ENCODE results near the gene RPS6KB1. TPM values are rescaled to one million over a fixed set of nuclear protein-coding genes. Genes with fewer than 3 reads are reported as not detected.
"Not testable (repeated sequence)": the region's sequence is repeated elsewhere in the genome, so short reads cannot be mapped to it uniquely, and the experiment has no call there.

RPS6KB1 gene
- total and polyA plus RNA-seq, 5 donors from 2014 or later, result 19.9 to 123 (median 27.0) TPM

DNA sequence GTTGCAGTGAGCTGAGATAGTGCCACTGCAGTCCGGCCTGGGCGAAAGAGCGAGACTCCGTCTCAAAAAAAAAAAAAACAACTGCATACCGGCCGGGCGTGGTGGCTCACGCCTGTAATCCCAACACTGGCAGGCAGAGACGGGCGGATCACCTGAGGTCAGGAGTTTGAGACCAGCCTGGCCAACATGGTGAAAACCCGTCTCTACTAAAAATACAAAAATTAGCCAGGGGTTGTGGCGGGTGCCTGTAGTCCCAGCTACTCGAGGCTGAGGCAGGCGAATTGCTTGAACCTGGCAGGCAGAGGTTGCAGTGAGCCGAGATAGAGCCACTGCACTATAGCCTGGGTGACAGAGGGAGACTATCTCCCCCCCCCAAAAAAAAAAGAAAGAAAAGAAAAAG lies 42.6 kb upstream of the RPS6KB1 start:
- not testable (repeated sequence) for H3K27ac ChIP-seq (ENCODE audit: insufficient read depth, low read length, poor library complexity, severe bottlenecking); H3K27me3 Mint-ChIP-seq; H3K27me3 ChIP-seq (ENCODE audit: control insufficient read depth, insufficient read depth, low read length); H3K4me3 Mint-ChIP-seq; H3K9me3 Mint-ChIP-seq; H3K27ac Mint-ChIP-seq; H3K4me3 ChIP-seq (ENCODE audit: low read depth, low read length); DNase-seq; H3K9me3 ChIP-seq (ENCODE audit: control insufficient read depth in 2 of 2, low read length in 2 of 2); ATAC-seq (ENCODE audit: low read depth in 2 of 2); H3K36me3 Mint-ChIP-seq; H3K36me3 ChIP-seq (ENCODE audit: control insufficient read depth, insufficient read depth, low read length)
- peaks cover 36 to 73% (median 56%) of the 10 kb centered on the region in 4 donors for H3K4me1 Mint-ChIP-seq
- peaks cover 62% of the 10 kb centered on the region for H3K4me1 ChIP-seq (ENCODE audit: control insufficient read depth, insufficient read depth, low read length, poor library complexity, severe bottlenecking)

DNA sequence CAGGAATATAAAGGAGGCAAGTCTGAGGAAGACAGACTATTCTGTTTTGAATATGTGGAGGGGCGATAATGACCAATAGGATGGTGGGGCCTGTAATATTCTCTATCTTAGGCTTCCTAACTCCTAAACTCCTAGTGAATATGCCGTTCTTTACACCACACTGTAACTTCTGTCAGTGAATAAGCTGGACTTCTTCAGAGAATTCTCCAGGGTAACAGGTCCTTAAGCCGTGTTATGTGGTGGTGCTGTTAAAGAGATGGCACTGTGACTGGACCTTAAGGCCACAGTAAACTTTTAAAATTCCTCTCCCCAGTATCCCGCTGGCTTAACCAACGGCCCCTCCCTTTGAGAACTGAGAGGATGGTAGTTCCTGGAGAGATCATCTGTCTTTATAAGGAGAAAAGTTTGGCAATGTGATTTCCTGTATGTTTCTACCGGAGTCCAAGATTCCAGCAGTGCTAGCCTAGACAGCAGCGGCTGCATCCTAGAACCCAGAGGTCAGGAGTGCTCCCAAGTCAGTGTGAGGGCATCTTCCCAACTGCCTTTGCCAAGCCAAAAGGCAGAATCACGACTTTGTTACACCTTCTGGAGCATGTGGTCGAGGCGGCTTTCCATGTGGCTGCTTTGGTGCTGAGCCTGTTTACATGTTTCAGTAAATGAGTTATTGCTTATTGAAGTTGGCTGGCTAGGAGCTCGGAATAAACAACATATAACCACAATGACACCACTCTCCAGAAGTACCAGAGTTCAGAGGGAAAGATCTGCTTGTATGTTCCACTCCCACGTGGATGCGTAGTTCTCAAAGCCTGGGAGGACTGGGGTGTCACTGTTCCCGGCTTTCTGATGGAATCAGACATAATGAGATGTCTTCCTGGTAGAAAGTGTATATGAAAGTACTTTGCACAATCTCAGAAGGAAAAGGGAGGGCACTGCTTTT lies 41.2 kb upstream of the RPS6KB1 start:
- Histone ChIP-seq H3K27ac (ENCODE audit: insufficient read depth, low read length, poor library complexity, severe bottlenecking) (peak overlapping the region; percentile 81), H3K36me3 (ENCODE audit: control insufficient read depth, insufficient read depth, low read length) (no peaks in the 10 kb centered on the region), H3K27me3 (ENCODE audit: control insufficient read depth, insufficient read depth, low read length) (no peaks in the 10 kb centered on the region), H3K4me1 (ENCODE audit: control insufficient read depth, insufficient read depth, low read length, poor library complexity, severe bottlenecking) (peaks cover 48% of the 10 kb centered on the region), H3K9me3 (ENCODE audit: control insufficient read depth in 2 of 2, low read length in 2 of 2) (no peaks in the 10 kb centered on the region), H3K4me3 (ENCODE audit: low read depth, low read length) (no peak overlapping the region)
- Mint-ChIP-seq H3K9me3 (peaks cover 0 to 3% (median 0%) of the 10 kb centered on the region in 7 donors), H3K27me3 (no peaks in the 10 kb centered on the region), H3K4me3 (peak overlapping the region in 1 of 4 donors; percentile 33), H3K27ac (peak overlapping the region; percentile 31 to 86 (median 52)), H3K4me1 (peaks cover 25 to 60% (median 44%) of the 10 kb centered on the region in 4 donors), H3K36me3 (peaks cover under 1% of the 10 kb centered on the region)
- DNase-seq (no peak), ATAC-seq (ENCODE audit: low read depth in 2 of 2) (no peak)

DNA sequence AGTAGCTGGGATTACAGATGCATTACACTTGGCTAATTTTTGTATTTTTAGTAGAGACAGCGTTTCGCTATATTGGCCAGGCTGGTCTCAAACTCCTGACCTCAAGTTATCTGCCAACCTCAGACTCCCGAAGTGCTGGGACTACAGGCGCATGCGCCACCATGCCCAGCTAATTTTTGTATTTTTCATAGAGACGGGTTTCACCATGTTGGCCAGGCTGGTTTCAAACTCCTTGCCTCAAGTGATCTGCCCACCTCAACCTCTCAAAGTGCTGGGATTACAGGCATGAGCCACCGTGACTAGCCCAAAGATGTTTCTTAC lies 40.1 kb upstream of the RPS6KB1 start:
- H3K27me3 Mint-ChIP-seq; H3K9me3 Mint-ChIP-seq; H3K36me3 Mint-ChIP-seq; DNase-seq; ATAC-seq (ENCODE audit: low read depth in 2 of 2); H3K27me3 ChIP-seq (ENCODE audit: control insufficient read depth, insufficient read depth, low read length); H3K36me3 ChIP-seq (ENCODE audit: control insufficient read depth, insufficient read depth, low read length); H3K9me3 ChIP-seq (ENCODE audit: control insufficient read depth in 2 of 2, low read length in 2 of 2): not testable (repeated sequence)
- Mint-ChIP-seq H3K4me1 (peaks cover 20 to 54% (median 37%) of the 10 kb centered on the region in 4 donors), H3K4me3 (peak overlapping the region in 3 of 4 donors; percentile 44 to 70 (median 47)), H3K27ac (peak overlapping the region; percentile 83 to 86 (median 84))
- H3K27ac ChIP-seq (ENCODE audit: insufficient read depth, low read length, poor library complexity, severe bottlenecking), result peak overlapping the region; percentile 81
- H3K4me1 ChIP-seq (ENCODE audit: control insufficient read depth, insufficient read depth, low read length, poor library complexity, severe bottlenecking), result peaks cover 37% of the 10 kb centered on the region
- peak overlapping the region; percentile 58 for H3K4me3 ChIP-seq (ENCODE audit: low read depth, low read length)

DNA sequence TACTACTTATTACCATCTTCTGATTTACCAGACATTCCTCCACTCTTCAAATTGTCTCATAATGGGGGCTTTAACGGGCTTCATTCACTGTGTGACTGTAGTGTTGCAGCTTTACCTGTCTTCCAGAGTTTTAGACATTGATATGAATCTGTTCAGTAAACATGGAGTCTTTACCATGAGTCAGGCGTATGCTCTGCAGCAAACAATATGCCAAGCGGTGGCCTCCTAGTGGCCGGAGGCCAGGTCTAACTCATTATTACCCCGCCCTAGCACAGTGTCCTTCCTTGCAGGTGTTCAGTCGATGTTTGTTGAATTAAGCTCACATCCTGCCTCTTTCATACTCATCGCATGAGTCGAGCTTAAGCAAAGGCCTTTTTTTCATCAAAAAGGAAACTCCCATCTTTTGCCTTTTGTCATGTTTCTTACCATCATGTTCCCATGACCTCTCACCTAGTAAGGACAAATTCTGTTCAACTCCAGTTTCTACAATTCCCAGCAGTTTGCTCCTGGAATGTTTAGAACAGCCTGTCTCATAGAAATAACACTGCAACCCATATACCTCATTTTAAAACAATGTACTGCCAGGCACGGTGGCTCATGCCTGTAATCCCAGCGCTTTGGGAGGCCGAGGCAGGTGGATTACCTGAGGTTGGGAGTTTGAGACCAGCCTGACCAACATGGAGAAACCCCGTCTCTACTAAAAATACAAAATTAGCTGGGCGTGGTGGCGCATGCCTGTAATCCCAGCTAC lies 39.6 kb upstream of the RPS6KB1 start:
- no peaks in the 10 kb centered on the region for H3K27me3 ChIP-seq (ENCODE audit: control insufficient read depth, insufficient read depth, low read length)
- H3K4me1 Mint-ChIP-seq, result peaks cover 18 to 49% (median 35%) of the 10 kb centered on the region in 4 donors
- H3K27me3 Mint-ChIP-seq, result no peaks in the 10 kb centered on the region
- H3K27ac ChIP-seq (ENCODE audit: insufficient read depth, low read length, poor library complexity, severe bottlenecking), result peak overlapping the region; percentile 81
- ATAC-seq (ENCODE audit: low read depth in 2 of 2), result peak; percentile 99
- H3K36me3 Mint-ChIP-seq, result peaks cover 7% of the 10 kb centered on the region
- peaks cover 33% of the 10 kb centered on the region for H3K4me1 ChIP-seq (ENCODE audit: control insufficient read depth, insufficient read depth, low read length, poor library complexity, severe bottlenecking)
- H3K36me3 ChIP-seq (ENCODE audit: control insufficient read depth, insufficient read depth, low read length), result no peaks in the 10 kb centered on the region
- H3K9me3 ChIP-seq (ENCODE audit: control insufficient read depth in 2 of 2, low read length in 2 of 2), result no peaks in the 10 kb centered on the region
- peak overlapping the region; percentile 83 to 86 (median 84) for H3K27ac Mint-ChIP-seq
- peak; percentile 52 to 96 (median 83) for DNase-seq
- H3K4me3 ChIP-seq (ENCODE audit: low read depth, low read length), result peak overlapping the region; percentile 58
- peak overlapping the region; percentile 44 to 70 (median 54) for H3K4me3 Mint-ChIP-seq
- H3K9me3 Mint-ChIP-seq, result peaks cover 0 to 3% (median 0%) of the 10 kb centered on the region in 7 donors

DNA sequence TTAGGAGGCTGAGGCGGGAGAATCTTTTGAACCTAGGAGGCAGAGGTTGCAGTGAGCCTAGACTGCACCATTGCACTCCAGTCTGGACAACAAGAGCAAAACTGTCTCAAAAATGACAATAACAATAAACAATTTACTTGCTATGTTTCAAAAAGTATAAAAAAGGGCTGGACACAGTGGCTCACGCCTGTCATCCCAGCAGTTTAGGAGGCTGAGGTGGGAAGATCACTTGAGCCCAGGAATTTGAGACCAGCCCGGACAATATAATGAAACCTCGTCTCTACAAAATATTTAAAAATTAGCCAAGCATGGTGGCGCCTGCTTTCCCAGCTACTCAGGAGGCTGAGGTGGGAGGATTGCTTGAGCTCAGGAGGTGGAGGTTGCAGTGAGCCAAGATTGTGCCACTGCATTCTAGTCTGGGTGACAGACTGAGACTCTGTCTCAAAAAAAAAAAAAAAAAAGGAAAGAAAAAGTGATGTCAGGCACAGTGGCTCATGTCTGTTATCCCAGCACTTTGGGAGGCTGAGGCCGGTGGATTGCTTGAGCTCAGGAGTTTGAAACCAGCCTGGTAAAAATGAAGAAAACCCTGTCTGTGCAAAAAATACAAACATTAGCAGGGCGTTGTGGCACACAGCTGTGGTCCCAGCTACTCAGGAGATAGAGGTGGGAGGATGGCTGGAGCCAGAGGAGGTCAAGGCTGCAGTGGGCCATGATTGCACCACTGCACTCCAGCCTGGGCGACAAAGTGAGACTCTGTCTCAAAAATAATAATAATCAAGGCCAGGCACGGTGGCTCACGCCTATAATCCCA lies 38.8 kb upstream of the RPS6KB1 start:
- not testable (repeated sequence) for H3K27me3 Mint-ChIP-seq; H3K4me3 Mint-ChIP-seq; H3K36me3 ChIP-seq (ENCODE audit: control insufficient read depth, insufficient read depth, low read length); H3K27me3 ChIP-seq (ENCODE audit: control insufficient read depth, insufficient read depth, low read length); H3K36me3 Mint-ChIP-seq; H3K9me3 Mint-ChIP-seq; H3K9me3 ChIP-seq (ENCODE audit: control insufficient read depth in 2 of 2, low read length in 2 of 2); DNase-seq; H3K4me3 ChIP-seq (ENCODE audit: low read depth, low read length); ATAC-seq (ENCODE audit: low read depth in 2 of 2)
- H3K4me1 ChIP-seq (ENCODE audit: control insufficient read depth, insufficient read depth, low read length, poor library complexity, severe bottlenecking), result peaks cover 25% of the 10 kb centered on the region
- peak overlapping the region; percentile 52 to 86 (median 84) for H3K27ac Mint-ChIP-seq
- H3K4me1 Mint-ChIP-seq, result peaks cover 15 to 42% (median 29%) of the 10 kb centered on the region in 4 donors
- peak overlapping the region; percentile 81 for H3K27ac ChIP-seq (ENCODE audit: insufficient read depth, low read length, poor library complexity, severe bottlenecking)

DNA sequence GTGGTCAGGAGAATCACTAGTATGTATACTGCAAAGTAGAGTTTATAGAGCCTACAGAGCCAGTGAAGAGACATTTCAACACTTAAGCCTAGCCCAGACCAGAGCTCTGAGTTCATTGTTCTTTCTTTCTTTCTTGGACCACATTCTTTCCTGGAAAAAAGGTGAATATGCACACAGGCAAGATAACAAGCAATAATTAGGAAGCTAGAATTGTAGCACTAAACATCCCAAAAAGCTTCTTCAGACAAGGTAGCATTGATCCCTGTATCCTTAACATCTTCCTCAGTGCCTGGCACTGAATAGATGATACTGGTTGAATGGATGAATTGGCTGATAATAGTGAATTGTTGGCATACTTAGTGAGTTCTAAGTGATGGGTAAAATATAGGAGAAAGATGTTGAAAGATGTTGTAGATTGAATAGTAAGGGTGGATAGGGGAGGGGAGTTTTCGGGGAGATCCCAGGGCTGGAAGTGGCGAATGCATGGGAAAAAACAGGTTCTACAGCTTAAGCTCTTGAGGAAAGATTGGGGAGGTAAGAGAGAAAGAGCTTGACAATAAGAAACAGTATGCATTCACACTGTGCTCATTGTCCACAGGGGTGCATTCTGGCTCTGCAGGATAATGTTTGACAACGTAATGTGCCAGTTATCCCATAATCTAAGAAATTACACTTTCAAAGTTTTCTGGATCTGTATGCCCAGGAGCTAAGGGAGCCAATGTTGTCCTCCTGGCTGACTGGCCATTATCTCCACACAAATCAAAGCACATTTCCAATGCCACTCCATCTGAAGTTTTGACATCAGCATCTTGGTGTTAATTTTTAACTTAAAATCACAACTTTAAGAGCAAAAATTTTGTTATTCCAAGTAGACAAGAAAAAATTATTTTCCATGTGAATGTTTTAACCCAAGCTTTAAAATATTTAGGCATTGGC lies 35.8 kb upstream of the RPS6KB1 start:
- H3K9me3 Mint-ChIP-seq, result peaks cover 0 to 3% (median 0%) of the 10 kb centered on the region in 7 donors
- H3K4me3 ChIP-seq (ENCODE audit: low read depth, low read length), result no peak overlapping the region
- no peaks in the 10 kb centered on the region for H3K9me3 ChIP-seq (ENCODE audit: control insufficient read depth in 2 of 2, low read length in 2 of 2)
- peaks cover 12 to 30% (median 22%) of the 10 kb centered on the region in 4 donors for H3K4me1 Mint-ChIP-seq
- no peaks in the 10 kb centered on the region for H3K27me3 Mint-ChIP-seq
- H3K36me3 ChIP-seq (ENCODE audit: control insufficient read depth, insufficient read depth, low read length), result peaks cover 7% of the 10 kb centered on the region
- no peaks in the 10 kb centered on the region for H3K27me3 ChIP-seq (ENCODE audit: control insufficient read depth, insufficient read depth, low read length)
- peaks cover 18% of the 10 kb centered on the region for H3K4me1 ChIP-seq (ENCODE audit: control insufficient read depth, insufficient read depth, low read length, poor library complexity, severe bottlenecking)
- no peak overlapping the region for H3K4me3 Mint-ChIP-seq
- no peak for DNase-seq
- ATAC-seq (ENCODE audit: low read depth in 2 of 2), result no peak
- peaks cover 15% of the 10 kb centered on the region for H3K36me3 Mint-ChIP-seq
- peak overlapping the region; percentile 3 to 52 (median 33) for H3K27ac Mint-ChIP-seq
- H3K27ac ChIP-seq (ENCODE audit: insufficient read depth, low read length, poor library complexity, severe bottlenecking), result no peak overlapping the region
